AG10803 (cell line): ENCODE results near the gene TMEM117.

ENCODE experiments used
- DNase-seq: peaks from one replicate; pipeline ENCODE4 v3.0.0; 2010; ENCODE audit warnings: low read depth
- H3K4me3 ChIP-seq: 2 replicates; pipeline ENCODE4 v1.5.1; 2011; ENCODE audit warnings: mild to moderate bottlenecking, low read length, control low read depth
- CTCF ChIP-seq: conservative IDR thresholded peaks from 2 replicates; pipeline ENCODE4 v1.5.1; 2011; ENCODE audit warnings: mild to moderate bottlenecking, low read length, control low read depth, inconsistent platforms

Gene TMEM117

DNA sequence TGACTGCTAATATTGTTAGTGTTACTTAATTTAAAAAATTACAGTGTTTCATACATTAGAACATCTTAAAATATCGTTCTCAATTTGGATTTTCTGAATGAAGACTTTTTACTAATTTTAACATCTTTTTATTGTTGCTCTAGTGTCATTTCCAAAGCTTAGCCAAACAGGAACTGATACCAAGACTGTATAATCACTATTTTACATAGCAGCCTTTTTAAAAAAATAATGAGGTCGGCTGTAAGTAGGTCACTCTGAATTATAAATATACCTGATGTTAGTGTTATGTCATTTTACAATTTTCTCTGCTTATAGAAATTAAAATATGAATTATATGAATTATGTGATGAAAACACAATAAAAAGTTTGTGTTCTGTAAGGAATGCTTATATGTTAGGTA lies 321.5 kb downstream of the TMEM117 start:
- no peak overlapping the region for H3K4me3 ChIP-seq
- no peak for TF ChIP-seq CTCF
- DNase-seq = no peak

DNA sequence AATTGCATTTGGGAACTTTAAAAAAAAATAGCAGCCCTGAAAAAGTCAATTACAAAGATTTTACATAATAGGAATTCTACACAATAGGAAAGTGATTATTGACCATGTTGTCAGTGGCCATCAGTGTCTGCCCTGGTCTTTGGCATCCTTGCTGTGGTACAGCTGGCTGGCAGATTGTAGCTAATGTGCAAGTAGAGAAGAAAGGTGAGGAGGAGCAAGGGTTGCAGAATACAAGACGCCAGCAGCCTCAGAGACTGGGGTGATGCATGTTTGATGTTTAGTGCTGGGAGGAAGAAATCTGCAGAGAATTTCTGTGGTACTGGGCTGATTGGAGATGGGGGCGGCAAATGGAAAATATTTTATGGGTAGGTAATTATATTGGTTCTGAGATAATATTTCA lies 322.9 kb downstream of the TMEM117 start:
- no peak for DNase-seq
- no peak overlapping the region for H3K4me3 ChIP-seq
- TF ChIP-seq CTCF = no peak

GRCh38 chr12:44159216-44159615 lies 323.3 kb downstream of the TMEM117 start:
- no peak for TF ChIP-seq CTCF
- no peak overlapping the region for H3K4me3 ChIP-seq
- DNase-seq = no peak

DNA sequence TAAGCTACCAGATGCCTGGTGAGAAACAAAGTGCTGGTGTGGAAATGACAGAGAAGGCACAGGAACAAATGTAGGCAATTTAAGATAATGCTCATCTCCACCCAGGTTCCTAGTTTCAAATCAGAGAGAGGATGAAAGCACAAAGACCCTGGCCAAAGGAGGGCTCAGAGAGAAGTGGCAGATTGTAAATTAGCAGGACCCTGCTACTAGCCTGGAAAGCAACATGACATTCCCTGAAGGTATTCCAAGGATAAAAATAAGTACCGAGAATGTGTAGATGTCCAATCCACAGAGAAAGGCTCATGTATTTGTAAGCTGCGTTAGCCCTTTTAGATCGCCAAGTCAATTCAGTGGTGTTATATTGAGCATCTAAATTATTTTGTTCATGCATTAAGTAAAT lies 324.0 kb downstream of the TMEM117 start:
- H3K4me3 ChIP-seq = no peak overlapping the region
- TF ChIP-seq CTCF = no peak
- no peak for DNase-seq

DNA sequence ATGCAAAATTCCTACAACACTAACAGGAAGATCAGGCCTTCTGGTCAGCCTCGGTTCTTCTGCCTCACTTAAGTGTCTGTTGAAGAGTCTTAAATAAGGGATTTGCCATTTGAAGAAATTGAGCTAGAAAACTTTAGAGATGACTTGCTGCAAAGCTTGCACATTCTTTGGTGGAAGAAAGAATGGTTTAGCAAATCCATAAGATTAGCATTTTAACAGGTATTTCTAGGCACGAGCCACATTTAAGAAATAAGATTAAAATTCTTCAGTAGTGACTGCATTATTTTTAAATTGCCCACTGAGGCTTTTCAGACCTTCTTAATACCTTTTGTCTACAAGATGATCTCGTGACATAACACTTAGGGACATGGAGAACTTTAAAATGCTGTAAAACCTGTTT lies 327.1 kb downstream of the TMEM117 start:
- no peak overlapping the region for H3K4me3 ChIP-seq
- no peak for TF ChIP-seq CTCF
- no peak for DNase-seq

DNA sequence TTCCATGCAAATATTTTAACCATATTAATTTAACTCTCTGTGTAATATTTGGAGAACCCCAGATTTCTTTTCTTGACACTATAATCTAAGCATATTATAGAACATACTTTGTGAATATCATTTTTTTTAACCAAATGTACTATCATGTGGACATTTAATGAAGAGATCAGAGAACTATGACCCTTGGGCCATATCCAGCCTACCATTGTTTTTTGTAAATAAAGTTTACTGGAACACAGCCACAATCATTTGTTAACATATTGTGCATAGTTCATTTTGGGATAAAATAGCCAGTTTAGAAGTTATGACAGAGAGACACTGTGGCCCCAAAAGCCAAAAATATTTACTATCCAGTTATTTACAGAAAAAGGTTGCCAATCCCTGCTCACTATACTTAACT lies 338.2 kb downstream of the TMEM117 start:
- DNase-seq = no peak
- H3K4me3 ChIP-seq = no peak overlapping the region
- no peak for TF ChIP-seq CTCF

DNA sequence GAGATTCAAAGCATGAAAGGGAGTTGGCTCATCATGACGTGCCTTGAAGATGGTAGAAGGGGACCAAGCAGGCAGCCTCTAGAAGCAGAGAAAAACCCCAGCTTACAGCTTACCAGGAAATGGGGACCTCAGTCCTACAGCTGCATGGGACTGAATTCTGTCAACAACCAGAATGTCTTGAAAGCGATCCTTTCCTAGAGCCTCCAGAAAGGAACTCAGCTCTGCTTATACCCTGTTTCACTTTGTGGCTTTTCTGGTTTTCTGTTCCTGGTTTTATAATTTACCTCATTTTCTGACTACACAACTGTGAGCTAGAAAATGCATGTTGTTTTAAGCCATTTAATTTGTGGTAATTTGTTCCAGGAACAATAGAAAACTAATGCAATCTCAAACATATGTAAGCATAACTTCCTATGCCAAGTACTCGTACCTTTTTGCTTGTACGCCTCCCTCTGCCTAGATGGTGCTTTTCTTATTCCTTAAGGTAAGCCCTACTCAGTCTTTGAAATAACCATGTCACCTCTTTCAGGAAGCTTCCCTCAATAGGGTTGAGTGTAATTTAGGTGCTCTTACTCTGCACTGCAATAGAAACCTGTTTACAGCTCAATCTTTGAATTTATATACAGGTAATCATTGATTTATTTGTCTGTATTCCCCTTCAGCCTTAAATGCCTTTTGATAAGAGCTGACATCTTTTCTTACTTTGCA lies 348.8 kb downstream of the TMEM117 start:
- TF ChIP-seq CTCF = no peak
- H3K4me3 ChIP-seq = no peak overlapping the region
- DNase-seq = no peak
